ENCODE measurements around the gene NDNF. TPM values are rescaled to one million over a fixed set of nuclear protein-coding genes. Genes with fewer than 3 reads are reported as not detected.

Gene NDNF
- 4.1 and 6.7 TPM in 2 replicates for total RNA-seq

DNA sequence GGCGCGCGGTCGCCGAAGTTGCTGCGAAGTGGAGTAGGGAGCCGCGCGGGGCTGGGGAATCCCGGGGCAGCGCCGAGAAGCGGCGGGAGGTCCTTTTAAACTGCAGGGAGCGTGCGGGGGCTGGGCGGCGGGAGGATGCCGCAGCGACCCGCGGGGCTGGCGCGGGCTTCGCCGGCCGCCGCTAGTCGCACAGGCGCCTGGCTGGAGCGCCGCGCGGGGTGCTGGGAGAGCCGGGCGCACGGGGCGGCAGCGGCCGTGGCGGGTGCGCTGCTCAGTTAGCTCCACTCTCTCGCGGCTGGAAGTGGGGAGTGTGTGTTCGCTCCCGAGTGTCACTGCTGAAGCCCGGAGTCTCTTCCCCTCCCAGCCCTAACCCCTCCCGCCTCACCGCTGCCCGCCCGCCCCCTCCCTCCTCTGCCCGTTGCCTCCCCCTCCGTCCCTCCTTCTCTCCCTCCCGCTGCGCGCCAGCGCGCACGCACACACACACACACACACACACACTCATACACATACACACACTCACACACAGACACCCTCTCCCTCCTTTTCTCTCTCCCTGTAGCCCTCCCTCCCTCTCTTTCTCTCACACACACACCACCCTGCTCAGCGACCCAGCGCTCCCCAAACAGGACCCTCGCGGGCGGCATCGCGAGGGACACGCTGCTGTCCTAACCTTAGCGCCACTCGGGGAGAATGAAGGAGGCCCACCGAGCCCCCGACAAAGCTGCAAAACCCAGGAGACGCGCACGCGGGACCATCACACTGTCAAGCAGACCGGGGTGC, at the start of gene NDNF:
NDNF (minus strand) TSS at position 312 of the 780 bp plus-strand sequence. CDS start 26,698 bp downstream, outside the sequence.
- DNase-seq: peak; percentile 40

- DNase-seq: no peak
These were observed 47.4 kb upstream of the NDNF start for GRCh38 chr4:121119715-121120114.

GRCh38 chr4:121118344-121118743, 46.0 kb upstream of the NDNF start:
- DNase-seq: no peak

- DNase-seq: no peak
These were observed 42.4 kb upstream of the NDNF start for GRCh38 chr4:121114756-121115155.

- peak; percentile 14 for DNase-seq
These were observed 40.2 kb upstream of the NDNF start for GRCh38 chr4:121112530-121112929.

DNA sequence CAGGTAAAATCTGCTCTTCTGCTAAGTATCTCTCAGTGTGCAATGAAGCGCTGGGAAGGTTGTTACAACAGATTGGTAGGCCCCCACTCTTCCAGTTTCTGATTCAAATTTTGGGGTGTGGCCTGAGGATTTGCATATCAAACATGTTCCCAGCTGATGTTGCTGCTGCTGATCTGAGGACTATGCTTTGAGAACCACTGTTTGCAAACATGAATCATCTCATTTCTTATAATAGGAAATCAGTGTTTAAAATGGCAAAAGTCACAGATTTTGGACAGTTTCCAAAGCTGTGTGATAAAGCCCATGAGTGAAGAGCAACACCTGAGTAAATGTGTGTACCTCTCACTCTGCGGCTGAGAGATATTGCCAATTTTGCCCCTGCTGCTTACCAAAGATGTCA, 36.2 kb upstream of the NDNF start:
- DNase-seq: no peak

- no peak for DNase-seq
These were observed 35.2 kb upstream of the NDNF start for GRCh38 chr4:121107507-121107906.

DNA sequence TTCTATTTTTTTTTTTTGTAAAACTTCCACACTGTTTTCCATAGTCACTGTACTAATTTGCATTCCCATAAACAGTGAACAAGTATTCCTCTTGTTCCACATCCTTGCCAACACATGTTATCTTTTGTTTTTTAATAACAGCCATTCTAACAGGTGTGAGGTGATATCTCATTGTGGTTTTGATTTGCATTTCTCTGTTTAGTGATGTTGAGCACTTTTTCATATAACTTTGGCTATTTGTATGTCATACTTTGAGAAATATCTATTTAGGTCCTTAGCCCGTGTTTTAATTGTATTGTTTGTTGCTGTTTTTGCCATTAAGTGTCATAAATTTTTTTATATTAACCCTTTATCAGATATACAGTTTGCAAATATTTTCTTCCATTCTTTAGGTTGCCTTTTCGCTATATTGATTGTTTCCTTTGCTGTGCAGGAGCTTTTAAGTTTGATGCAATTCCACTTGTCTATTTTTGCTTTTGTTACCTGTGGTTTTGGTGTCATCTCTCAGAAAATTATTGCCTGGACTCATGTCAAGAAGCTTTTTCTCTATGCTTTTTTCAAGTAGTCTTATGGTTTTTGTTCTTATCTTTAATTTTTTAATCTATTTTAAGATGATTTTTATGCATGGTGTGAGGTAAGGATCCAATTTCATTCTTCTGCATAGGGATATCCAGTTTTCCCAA, 27.9 kb upstream of the NDNF start:
- no peak for DNase-seq

- DNase-seq: no peak
These were observed 25.9 kb upstream of the NDNF start for GRCh38 chr4:121098266-121098665.

DNA sequence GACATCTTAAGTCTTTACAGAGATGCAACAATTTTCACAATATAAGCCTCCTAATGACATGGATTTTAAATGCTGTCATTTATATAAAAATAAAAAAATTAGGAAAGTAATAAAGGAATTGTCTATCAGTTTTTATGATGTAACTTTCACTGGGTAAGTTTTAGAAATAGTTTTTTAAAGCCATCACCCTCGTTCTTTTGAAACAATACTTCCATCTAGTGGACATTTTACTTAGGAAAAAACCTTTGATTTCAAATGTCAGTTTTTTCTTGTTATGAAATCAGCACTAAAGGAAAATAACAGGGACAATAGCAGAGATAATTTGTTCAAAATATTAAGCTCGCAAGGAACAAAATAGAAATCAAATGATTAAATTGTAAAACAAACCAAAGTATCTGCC, 24.3 kb upstream of the NDNF start:
- peak; percentile 40 for DNase-seq

DNA sequence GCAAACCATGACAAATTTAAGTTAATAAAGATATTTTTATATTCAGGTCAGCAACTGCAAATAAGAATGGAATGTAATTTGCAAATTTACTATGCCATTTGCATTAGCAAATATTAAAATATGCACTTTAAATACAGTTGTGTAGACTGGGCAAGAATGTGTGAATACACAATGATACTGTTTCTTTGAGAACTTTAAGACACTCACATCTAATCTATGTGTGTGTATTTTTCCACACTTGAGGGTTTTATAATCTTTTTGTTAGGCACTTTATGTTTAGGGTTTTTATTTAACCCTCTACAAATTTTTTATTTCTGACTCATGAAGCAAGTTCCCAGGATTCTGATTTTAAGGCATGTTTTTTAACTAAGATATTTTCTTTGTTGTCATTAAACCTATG, 23.9 kb upstream of the NDNF start:
- DNase-seq: no peak

DNA sequence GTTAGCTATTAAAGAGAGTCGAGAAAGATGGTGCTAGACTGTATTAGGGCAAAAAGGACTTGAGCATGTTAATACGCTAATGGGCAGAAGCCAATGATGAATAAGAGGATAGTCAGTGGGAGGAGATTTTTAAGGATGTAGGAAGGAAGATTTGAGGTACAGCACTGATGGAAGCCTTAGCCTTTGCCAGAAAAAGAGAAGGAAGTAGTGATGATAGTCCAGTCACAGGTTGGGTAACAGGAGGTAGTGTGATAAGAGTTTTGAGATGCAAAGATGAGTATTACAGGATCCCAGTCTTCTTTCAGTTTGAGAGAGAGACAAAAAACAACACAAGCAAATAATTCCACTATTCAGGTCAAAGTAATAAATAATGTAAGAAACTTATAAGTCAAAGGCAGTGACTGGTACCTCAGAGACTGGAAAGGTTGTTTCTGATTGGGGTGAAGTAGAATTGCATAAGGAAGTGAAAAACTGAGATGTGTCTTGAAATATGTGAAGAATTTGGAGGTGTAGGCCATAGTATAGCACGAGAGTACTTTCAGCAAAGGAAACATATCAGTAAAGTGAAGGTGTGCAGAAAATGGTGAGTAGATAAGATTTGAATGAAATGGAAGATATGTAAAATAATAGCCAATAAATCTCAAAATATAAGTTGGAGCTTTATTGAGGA, 22.1 kb upstream of the NDNF start:
- no peak for DNase-seq

DNA sequence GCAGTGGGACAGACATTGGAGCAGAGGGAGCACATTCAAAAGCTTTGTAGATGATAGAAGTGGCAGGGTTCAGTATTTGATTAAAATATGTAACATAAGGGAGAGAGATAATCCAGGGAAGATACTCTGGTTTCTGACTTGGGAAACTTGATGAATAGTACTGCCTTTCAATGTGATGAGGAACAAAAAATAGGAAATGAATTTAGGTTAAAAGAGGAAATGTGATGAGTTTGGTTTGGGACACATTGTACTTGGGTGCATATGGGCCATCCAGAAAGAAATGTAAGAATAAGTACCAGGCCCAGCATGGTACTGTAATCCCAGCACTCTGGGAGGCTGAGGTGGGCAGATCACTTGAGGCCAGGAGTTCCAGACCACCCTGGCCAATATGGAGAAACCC, 20.9 kb upstream of the NDNF start:
- no peak for DNase-seq

DNA sequence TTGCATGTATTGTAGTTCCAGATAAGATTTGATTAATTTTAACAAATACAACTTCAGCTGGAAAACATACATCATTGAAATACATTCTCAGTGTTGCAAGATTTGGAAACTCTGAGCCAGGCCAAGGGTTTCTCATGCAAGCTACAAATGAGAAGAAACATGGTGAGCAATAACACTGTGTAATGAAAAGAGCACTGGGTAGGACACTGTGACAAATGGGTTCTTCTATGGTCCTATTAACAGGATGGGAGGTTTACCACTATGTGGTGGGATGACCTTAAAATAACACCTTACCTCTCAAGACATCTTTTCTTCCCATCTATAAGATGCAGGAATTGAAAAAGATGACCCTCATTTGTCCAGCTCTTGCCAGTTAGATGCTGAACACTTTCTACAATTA, 19.6 kb upstream of the NDNF start:
- no peak for DNase-seq

GRCh38 chr4:121088867-121089266, 16.5 kb upstream of the NDNF start:
- no peak for DNase-seq

DNA sequence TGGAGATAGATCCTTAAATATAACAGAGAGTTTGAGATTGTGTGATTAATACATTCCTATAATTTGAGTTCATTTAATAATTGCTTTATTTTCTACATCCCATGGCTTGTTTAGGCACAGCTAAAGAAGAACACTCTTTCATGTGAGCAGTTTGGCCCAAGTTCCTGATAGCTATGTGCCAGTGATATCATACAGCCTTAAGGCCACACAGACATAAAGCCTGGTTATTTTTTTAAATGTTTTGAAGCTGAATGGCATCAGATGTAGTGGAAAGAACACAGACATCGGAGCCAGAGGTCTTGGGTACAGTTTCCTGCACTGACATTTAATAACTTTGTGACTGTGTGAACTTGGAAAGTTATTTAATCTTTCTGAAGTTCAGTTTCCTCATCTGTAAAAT, 7.0 kb upstream of the NDNF start:
- DNase-seq: no peak

DNA sequence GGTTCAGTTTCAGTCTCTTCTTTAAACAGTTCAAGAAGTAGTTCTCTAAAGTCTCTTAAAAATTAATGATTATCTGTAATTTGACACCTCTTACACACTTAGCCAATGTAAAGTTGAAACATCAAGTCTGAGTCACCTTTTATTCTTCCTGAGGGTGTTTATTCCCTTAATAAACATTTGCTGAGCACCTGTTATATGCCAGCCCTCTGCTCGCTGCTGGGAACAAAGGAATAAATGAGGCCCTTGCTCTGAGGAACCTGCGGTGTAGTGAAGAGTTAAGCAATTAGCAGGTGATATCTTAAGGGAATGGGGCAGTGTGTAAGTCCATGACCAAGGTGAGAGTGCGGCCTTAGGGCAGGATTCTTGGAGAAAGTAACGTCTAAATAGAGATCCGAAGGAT, 5.2 kb upstream of the NDNF start:
- no peak for DNase-seq

- DNase-seq: no peak
These were observed 4.1 kb upstream of the NDNF start for GRCh38 chr4:121076416-121076815.

DNA sequence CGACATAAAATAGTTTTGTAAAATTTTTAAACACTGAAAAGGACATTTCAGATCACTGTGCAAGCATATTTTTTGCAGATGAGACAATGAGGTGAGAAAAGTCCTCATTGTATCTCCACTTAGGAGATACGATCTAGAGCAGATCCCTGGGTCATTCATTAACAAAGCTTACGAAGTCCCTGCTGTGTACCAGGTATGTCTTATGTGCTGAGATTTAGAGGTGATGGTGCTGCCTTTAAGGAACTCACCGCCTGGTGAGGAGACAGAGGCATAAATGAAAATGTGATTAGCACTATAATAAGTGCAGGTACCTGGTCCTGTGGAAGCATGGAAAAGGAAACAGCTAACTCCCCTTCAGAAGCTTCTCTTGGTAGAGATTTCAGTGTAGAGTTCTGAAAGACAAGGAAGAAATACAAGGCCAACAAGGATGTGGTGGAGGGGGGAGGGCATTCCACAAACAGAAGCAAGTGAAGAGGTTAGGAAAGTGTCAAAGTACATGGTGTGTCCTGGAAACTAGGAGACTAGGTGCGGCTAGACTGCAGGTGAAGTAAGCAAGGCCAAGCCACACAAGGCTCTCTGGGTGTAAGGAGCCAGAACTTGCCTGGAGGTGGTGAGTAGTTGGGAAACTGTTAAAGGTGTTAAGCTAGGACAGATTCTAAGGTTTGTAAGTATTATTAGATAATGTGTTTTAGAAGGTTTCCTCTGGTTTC, 1.5 kb upstream of the NDNF start:
- no peak for DNase-seq

DNA sequence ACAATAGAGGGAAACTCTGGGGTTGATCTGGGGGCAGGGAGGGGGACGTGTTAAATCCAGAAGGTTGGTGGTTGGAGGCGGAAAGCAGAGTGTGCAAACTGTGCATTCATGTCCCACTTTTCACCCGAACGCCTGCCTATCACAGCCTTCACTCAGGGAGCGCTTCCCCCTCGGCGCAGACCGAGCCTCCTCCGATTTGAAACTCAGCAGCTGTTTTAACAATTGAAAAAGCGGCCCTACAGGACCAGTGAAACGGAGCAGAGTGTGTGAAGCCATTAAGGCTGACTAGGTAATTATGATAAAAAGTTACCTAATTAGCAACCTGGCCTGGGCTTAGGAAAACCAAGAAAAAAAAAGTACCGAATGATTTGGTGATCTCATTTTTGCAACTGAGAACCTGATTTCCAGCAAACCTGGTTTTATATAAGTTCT, 685 bp upstream of the NDNF start:
- DNase-seq: peak; percentile 3

- DNase-seq: no peak
These were observed 603 bp downstream of the NDNF start for GRCh38 chr4:121071640-121072223.

Measured in dermis blood vessel endothelial cell (primary cell).